Esophagus muscularis mucosa (tissue), 3 donors: ENCODE results near the gene GPR68.

Experiments
- POLR2A ChIP-seq: fragments of 450-650 bp; IDR thresholded peaks from one replicate; pipeline ENCODE4 v1.6.1; 2017; ENCODE audit warnings: antibody characterized with exemption, moderate library complexity, mild to moderate bottlenecking, low read depth
- POLR2AphosphoS5 ChIP-seq, 2 donors: sonication (generic); formaldehyde crosslinking; IDR thresholded peaks; one replicate each; pipeline ENCODE4 v1.6.1; 2017; ENCODE audit warnings: antibody characterized with exemption in 2 of 2
- TF ChIP-seq, protein P1 (sequence below), 3 experiments: fragments of 200-600 bp in 2 of 3; fragments of 450-650 bp in 1 of 3; sonication (generic) in 2 of 3; IDR thresholded peaks; one replicate each; pipeline ENCODE4 v1.5.1; 2017 to 2019; ENCODE audit warnings: antibody characterized with exemption in 3 of 3, mild to moderate bottlenecking in 2 of 3, moderate library complexity in 1 of 3

DNA sequence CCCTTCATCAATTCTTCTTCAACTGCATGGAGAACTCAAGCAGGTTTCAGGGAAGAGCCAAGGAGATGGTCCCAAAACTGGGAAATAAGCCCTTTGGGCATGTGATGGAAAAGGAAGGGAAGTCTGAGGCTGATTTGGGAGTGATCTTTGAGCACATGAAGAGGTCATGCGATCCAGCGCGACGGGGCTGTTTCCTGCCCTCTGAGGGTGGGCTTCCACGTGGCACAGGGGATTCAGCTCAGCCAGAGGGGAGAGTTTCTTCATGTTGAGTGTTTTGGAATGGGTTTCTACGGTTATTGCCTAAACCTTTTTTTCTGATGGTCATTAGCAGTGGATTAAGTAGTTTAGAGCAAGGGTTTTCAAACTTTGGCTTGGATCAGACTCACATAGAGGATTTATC is 30.2 kb downstream of the GPR68 start:
- TF ChIP-seq POLR2AphosphoS5 (IDR thresholded peaks at IDR 0.05) (no peak), POLR2A (no peak)
- TF ChIP-seq, protein P1, sequence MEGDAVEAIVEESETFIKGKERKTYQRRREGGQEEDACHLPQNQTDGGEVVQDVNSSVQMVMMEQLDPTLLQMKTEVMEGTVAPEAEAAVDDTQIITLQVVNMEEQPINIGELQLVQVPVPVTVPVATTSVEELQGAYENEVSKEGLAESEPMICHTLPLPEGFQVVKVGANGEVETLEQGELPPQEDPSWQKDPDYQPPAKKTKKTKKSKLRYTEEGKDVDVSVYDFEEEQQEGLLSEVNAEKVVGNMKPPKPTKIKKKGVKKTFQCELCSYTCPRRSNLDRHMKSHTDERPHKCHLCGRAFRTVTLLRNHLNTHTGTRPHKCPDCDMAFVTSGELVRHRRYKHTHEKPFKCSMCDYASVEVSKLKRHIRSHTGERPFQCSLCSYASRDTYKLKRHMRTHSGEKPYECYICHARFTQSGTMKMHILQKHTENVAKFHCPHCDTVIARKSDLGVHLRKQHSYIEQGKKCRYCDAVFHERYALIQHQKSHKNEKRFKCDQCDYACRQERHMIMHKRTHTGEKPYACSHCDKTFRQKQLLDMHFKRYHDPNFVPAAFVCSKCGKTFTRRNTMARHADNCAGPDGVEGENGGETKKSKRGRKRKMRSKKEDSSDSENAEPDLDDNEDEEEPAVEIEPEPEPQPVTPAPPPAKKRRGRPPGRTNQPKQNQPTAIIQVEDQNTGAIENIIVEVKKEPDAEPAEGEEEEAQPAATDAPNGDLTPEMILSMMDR (IDR thresholded peaks at IDR 0.05) = no peak
